ENCODE measurements around the gene KCNA2. TPM values are rescaled to one million over a fixed set of nuclear protein-coding genes. Genes with fewer than 3 reads are reported as not detected.

The KCNA2 gene
- polyA plus RNA-seq, 1 of the 3 experiments (the other 2 are of a cell fraction), result not detected

DNA sequence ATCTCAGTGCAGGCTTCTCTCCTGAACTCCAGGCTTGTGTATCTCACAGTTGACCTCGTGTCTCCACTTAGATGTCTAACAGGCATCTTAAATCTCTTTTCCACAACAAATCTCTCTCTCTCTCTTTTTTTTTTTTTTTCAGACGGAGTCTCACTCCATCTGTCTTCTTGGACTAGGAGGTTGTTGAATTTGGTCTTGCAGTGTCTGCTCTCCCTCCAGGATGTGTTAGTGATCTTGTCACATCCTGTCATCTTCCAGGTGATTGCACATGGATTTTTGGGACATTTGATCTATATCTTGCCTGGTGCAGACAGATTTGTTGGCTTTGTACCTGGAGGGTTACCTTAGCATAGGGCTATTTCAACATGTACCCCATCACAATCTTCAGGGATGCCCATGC, 60.7 kb downstream of the KCNA2 start:
- Histone ChIP-seq H2AFZ (ENCODE audit: low read depth) (no peak overlapping the region), H3K36me3 (replicated peaks in 1 of 2; ENCODE audit: control insufficient read depth in 1 of 2, insufficient read depth in 2 of 2, low read length in 1 of 2) (no peaks in the 10 kb centered on the region), H3F3A (replicated peaks; ENCODE audit: insufficient read depth) (no peaks in the 10 kb centered on the region), H4K20me1 (ENCODE audit: insufficient read depth) (no peaks in the 10 kb centered on the region), H3K27me3 (ENCODE audit: insufficient read depth) (0 out of 2 replicates have a peak, but pooled peaks cover under 1% of the 10 kb centered on the region), H3K79me2 (ENCODE audit: insufficient read depth) (no peaks in the 10 kb centered on the region), H3K4me1 (ENCODE audit: control insufficient read depth in 1 of 2, insufficient read depth in 2 of 2, low read depth in 1 of 2, low read length in 1 of 2) (no peaks in the 10 kb centered on the region), H3K4me3 (ENCODE audit: low read depth in 2 of 2, low read length in 1 of 2) (no peak overlapping the region), H3K9me2 (no peaks in the 10 kb centered on the region), H3K9me3 (no peaks in the 10 kb centered on the region), H3K27ac (ENCODE audit: low read depth in 2 of 2, low read length in 1 of 2) (no peak overlapping the region), H3K4me2 (no peak overlapping the region), H3K9ac (no peak overlapping the region)
- no peak for DNase-seq
- TF ChIP-seq, protein P1, sequence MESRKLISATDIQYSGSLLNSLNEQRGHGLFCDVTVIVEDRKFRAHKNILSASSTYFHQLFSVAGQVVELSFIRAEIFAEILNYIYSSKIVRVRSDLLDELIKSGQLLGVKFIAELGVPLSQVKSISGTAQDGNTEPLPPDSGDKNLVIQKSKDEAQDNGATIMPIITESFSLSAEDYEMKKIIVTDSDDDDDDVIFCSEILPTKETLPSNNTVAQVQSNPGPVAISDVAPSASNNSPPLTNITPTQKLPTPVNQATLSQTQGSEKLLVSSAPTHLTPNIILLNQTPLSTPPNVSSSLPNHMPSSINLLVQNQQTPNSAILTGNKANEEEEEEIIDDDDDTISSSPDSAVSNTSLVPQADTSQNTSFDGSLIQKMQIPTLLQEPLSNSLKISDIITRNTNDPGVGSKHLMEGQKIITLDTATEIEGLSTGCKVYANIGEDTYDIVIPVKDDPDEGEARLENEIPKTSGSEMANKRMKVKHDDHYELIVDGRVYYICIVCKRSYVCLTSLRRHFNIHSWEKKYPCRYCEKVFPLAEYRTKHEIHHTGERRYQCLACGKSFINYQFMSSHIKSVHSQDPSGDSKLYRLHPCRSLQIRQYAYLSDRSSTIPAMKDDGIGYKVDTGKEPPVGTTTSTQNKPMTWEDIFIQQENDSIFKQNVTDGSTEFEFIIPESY (IDR thresholded peaks at IDR 0.05; ENCODE audit: borderline replicate concordance, low read depth), result no peak
- TF ChIP-seq TAF1 (IDR thresholded peaks at IDR 0.05; ENCODE audit: borderline replicate concordance, low read depth, low read length) (no peak), TEAD4 (IDR thresholded peaks at IDR 0.05; ENCODE audit: borderline replicate concordance, insufficient read depth) (no peak), EZH2phosphoT487 (IDR thresholded peaks at IDR 0.05; ENCODE audit: borderline replicate concordance, low read depth) (no peak)
- TF ChIP-seq, protein P2, sequence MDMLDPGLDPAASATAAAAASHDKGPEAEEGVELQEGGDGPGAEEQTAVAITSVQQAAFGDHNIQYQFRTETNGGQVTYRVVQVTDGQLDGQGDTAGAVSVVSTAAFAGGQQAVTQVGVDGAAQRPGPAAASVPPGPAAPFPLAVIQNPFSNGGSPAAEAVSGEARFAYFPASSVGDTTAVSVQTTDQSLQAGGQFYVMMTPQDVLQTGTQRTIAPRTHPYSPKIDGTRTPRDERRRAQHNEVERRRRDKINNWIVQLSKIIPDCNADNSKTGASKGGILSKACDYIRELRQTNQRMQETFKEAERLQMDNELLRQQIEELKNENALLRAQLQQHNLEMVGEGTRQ (IDR thresholded peaks at IDR 0.05; ENCODE audit: borderline replicate concordance, low read depth, low read length), result no peak
- TF ChIP-seq, protein P3, sequence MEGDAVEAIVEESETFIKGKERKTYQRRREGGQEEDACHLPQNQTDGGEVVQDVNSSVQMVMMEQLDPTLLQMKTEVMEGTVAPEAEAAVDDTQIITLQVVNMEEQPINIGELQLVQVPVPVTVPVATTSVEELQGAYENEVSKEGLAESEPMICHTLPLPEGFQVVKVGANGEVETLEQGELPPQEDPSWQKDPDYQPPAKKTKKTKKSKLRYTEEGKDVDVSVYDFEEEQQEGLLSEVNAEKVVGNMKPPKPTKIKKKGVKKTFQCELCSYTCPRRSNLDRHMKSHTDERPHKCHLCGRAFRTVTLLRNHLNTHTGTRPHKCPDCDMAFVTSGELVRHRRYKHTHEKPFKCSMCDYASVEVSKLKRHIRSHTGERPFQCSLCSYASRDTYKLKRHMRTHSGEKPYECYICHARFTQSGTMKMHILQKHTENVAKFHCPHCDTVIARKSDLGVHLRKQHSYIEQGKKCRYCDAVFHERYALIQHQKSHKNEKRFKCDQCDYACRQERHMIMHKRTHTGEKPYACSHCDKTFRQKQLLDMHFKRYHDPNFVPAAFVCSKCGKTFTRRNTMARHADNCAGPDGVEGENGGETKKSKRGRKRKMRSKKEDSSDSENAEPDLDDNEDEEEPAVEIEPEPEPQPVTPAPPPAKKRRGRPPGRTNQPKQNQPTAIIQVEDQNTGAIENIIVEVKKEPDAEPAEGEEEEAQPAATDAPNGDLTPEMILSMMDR (IDR thresholded peaks at IDR 0.05), result no peak
- CTCF ChIA-PET, result interaction anchor here (1.1 to 5.8 kb wide), 3 partner anchors 9 to 236 kb away, joined by 3 to 48 read pairs (median 8); no protein-coding TSS in a partner anchor
- POLR2A ChIA-PET, result no interaction called here
- 13% methylated on average over 2 of the region's 2 CpGs for WGBS (ENCODE audit: low lambda C conversion rate)

DNA sequence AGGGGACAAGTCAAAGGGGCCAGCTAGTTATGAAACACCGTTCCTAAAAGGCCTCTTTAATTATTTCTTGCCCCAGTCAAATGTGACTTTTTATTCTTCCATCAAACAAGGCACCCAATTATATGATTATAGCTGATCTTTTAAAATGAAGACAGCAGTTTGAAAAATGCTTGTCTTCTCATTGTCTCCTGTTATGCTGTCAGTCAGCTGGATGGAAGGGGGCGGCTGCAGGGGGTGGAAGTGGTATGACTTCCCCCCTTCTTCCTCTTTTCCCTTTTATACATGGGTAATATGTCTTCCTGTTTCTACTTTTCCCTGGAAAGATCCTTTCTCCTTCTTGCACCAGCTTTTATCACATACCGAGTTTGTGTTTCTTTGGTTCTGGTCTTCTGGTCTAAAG, 61.4 kb downstream of the KCNA2 start:
- no peaks in the 10 kb centered on the region for H3K9me3 ChIP-seq
- H4K20me1 ChIP-seq (ENCODE audit: insufficient read depth), result no peaks in the 10 kb centered on the region
- no peaks in the 10 kb centered on the region for H3K4me1 ChIP-seq (ENCODE audit: control insufficient read depth in 1 of 2, insufficient read depth in 2 of 2, low read depth in 1 of 2, low read length in 1 of 2)
- H3K9ac ChIP-seq, result no peak overlapping the region
- POLR2A ChIA-PET, result no interaction called here
- no peak for TF ChIP-seq TEAD4 (IDR thresholded peaks at IDR 0.05; ENCODE audit: borderline replicate concordance, insufficient read depth)
- TF ChIP-seq EZH2phosphoT487 (IDR thresholded peaks at IDR 0.05; ENCODE audit: borderline replicate concordance, low read depth), result no peak
- TF ChIP-seq NFIC (IDR thresholded peaks at IDR 0.05; ENCODE audit: borderline replicate concordance), result no peak
- no peak for TF ChIP-seq RAD21 (IDR thresholded peaks at IDR 0.05; ENCODE audit: low read length)
- no peak for TF ChIP-seq SIN3A (IDR thresholded peaks at IDR 0.05; ENCODE audit: borderline replicate concordance, low read depth, low read length)
- TF ChIP-seq, protein P3 (IDR thresholded peaks at IDR 0.05), result no peak
- TF ChIP-seq FOXJ3 (CRISPR knock-in tag; IDR thresholded peaks at IDR 0.05), result no peak
- TF ChIP-seq, protein P4, sequence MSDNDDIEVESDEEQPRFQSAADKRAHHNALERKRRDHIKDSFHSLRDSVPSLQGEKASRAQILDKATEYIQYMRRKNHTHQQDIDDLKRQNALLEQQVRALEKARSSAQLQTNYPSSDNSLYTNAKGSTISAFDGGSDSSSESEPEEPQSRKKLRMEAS (IDR thresholded peaks at IDR 0.05; ENCODE audit: low read depth), result no peak
- TF ChIP-seq MEF2A (IDR thresholded peaks at IDR 0.05; ENCODE audit: borderline replicate concordance, low read depth), result no peak
- no peak for TF ChIP-seq NRF1 (IDR thresholded peaks at IDR 0.05; ENCODE audit: low read depth, low read length)
- TF ChIP-seq RFX5 (IDR thresholded peaks at IDR 0.05; ENCODE audit: low read length), result no peak
- TF ChIP-seq POLR2AphosphoS5 (IDR thresholded peaks at IDR 0.05; ENCODE audit: low read depth, low read length), result no peak
- TF ChIP-seq GATA2 (CRISPR knock-in tag; IDR thresholded peaks at IDR 0.05), result no peak
- no peak for TF ChIP-seq TCF12 (IDR thresholded peaks at IDR 0.05)
- no peak for TF ChIP-seq CHD2 (IDR thresholded peaks at IDR 0.05; ENCODE audit: low read length, partially characterized antibody)
- no peak for TF ChIP-seq YY1 (IDR thresholded peaks at IDR 0.05; ENCODE audit: low read depth)
- H2AFZ ChIP-seq (ENCODE audit: low read depth), result no peak overlapping the region
- no peaks in the 10 kb centered on the region for H3K36me3 ChIP-seq (replicated peaks in 1 of 2; ENCODE audit: control insufficient read depth in 1 of 2, insufficient read depth in 2 of 2, low read length in 1 of 2)
- no peaks in the 10 kb centered on the region for H3K9me2 ChIP-seq
- no peaks in the 10 kb centered on the region for H3K79me2 ChIP-seq (ENCODE audit: insufficient read depth)
- no peak overlapping the region for H3K4me2 ChIP-seq
- WGBS (ENCODE audit: low lambda C conversion rate), result 23% methylated on average over 3 of the region's 3 CpGs
- no peak for DNase-seq
- no peak overlapping the region for H3K27ac ChIP-seq (ENCODE audit: low read depth in 2 of 2, low read length in 1 of 2)
- H3K27me3 ChIP-seq (ENCODE audit: insufficient read depth), result no peaks in the 10 kb centered on the region
- CTCF ChIA-PET, result interaction anchor here (0.8 to 5.8 kb wide), 5 partner anchors 10 to 236 kb away, joined by 3 to 48 read pairs (median 7); no protein-coding TSS in a partner anchor
- no peaks in the 10 kb centered on the region for H3F3A ChIP-seq (replicated peaks; ENCODE audit: insufficient read depth)
- H3K4me3 ChIP-seq (ENCODE audit: low read depth in 2 of 2, low read length in 1 of 2), result no peak overlapping the region

All from SK-N-SH (cell line).